ENCODE measurements around the gene TIGAR.

The TIGAR gene

DNA sequence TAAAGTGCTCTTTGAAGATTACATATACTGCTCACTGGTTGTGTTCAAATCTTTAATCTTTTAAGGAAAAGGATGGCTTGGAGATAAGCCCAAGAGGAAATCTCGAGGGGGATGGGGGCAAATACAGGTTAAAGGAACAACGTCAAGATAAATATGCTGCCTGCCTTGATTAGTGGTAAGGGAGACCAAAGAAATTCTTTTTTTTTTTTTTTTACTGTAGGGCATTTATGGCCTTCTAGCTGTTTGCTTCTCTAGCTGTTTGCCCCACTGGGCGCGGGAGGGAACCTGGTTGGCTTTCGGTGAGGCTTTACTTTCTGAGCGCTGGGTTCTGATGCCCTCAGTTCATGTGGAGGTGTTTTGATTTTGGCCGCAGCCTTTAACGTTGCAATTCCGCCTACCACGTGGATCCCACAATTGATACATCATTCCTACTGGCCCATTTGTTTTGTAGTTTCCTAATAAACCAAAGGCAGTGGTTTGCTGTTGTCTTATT is 41.8 kb upstream of the TIGAR start:
- Histone ChIP-seq H3K4me2 (ENCODE audit: low read length) (no peak overlapping the region), H3K27ac (ENCODE audit: low read depth, low read length, poor library complexity, severe bottlenecking) (no peak overlapping the region), H3K9ac (ENCODE audit: low read length) (no peak overlapping the region), H3K79me2 (ENCODE audit: insufficient read depth, low read length) (no peaks in the 10 kb centered on the region), H4K20me1 (ENCODE audit: insufficient read depth, low read length) (no peaks in the 10 kb centered on the region), H3K9me2 (ENCODE audit: low read depth, low read length) (no peaks in the 10 kb centered on the region), H3K4me1 (ENCODE audit: insufficient read depth, low read length, severe bottlenecking) (no peaks in the 10 kb centered on the region), H3K27me3 (ENCODE audit: insufficient read depth, low read length) (peaks cover 3% of the 10 kb centered on the region; the same call in 1 of the 2 replicates), H3K36me3 (ENCODE audit: insufficient read depth, low read length) (no peaks in the 10 kb centered on the region), H2AFZ (ENCODE audit: low read length) (no peak overlapping the region), H3K9me3 (ENCODE audit: low read length) (no peaks in the 10 kb centered on the region), H3K4me3 (ENCODE audit: low read depth, low read length, poor library complexity, severe bottlenecking) (no peak overlapping the region), H3F3A (ENCODE audit: insufficient read depth, low read length) (no peaks in the 10 kb centered on the region)
- no peak for TF ChIP-seq EZH2 (IDR thresholded peaks at IDR 0.05; ENCODE audit: borderline replicate concordance, low read length)
- TF ChIP-seq CTCF (IDR thresholded peaks at IDR 0.05; ENCODE audit: low read length): no peak

GRCh38 chr12:4280351-4281163 is 40.5 kb upstream of the TIGAR start:
- H3K9me2 ChIP-seq (ENCODE audit: low read depth, low read length): no peaks in the 10 kb centered on the region
- no peaks in the 10 kb centered on the region for H4K20me1 ChIP-seq (ENCODE audit: insufficient read depth, low read length)
- no peak overlapping the region for H3K9ac ChIP-seq (ENCODE audit: low read length)
- TF ChIP-seq CTCF (IDR thresholded peaks at IDR 0.05; ENCODE audit: low read length) (no peak), EZH2 (IDR thresholded peaks at IDR 0.05; ENCODE audit: borderline replicate concordance, low read length) (no peak)
- no peaks in the 10 kb centered on the region for H3K4me1 ChIP-seq (ENCODE audit: insufficient read depth, low read length, severe bottlenecking)
- H3K9me3 ChIP-seq (ENCODE audit: low read length): no peaks in the 10 kb centered on the region
- H3K27ac ChIP-seq (ENCODE audit: low read depth, low read length, poor library complexity, severe bottlenecking): no peak overlapping the region
- H2AFZ ChIP-seq (ENCODE audit: low read length): no peak overlapping the region
- H3K27me3 ChIP-seq (ENCODE audit: insufficient read depth, low read length): no peaks in the 10 kb centered on the region
- no peak overlapping the region for H3K4me2 ChIP-seq (ENCODE audit: low read length)
- no peak overlapping the region for H3K4me3 ChIP-seq (ENCODE audit: low read depth, low read length, poor library complexity, severe bottlenecking)
- no peaks in the 10 kb centered on the region for H3K36me3 ChIP-seq (ENCODE audit: insufficient read depth, low read length)
- H3K79me2 ChIP-seq (ENCODE audit: insufficient read depth, low read length): no peaks in the 10 kb centered on the region
- no peaks in the 10 kb centered on the region for H3F3A ChIP-seq (ENCODE audit: insufficient read depth, low read length)

DNA sequence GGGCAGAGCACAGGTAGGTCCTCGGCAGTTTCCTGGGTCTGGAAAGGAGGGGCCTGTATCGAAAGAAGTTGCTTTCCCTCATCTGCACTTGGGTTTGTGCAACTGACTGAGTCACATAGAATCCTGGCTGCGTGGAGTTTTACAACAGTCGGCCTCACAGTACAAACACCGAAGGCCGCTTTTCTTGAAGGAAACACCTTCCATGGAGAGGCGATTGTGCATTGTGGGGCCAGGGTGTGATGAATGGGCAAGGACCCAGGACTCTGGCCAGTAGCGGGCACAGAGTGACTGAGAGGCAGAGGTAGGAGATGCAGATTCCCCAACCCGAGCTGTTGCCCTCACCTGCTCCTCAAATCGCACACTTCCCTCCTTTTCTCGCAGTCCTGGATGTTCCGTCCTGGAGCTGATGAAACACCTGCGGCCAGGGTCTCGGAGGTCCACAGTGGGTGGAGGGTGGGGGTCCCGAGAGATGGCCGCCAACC is 39.8 kb upstream of the TIGAR start:
- H3K4me2 ChIP-seq (ENCODE audit: low read length): no peak overlapping the region
- H3K79me2 ChIP-seq (ENCODE audit: insufficient read depth, low read length): no peaks in the 10 kb centered on the region
- no peak overlapping the region for H3K27ac ChIP-seq (ENCODE audit: low read depth, low read length, poor library complexity, severe bottlenecking)
- no peaks in the 10 kb centered on the region for H3K36me3 ChIP-seq (ENCODE audit: insufficient read depth, low read length)
- TF ChIP-seq CTCF (IDR thresholded peaks at IDR 0.05; ENCODE audit: low read length): no peak
- no peak overlapping the region for H2AFZ ChIP-seq (ENCODE audit: low read length)
- no peaks in the 10 kb centered on the region for H3K9me3 ChIP-seq (ENCODE audit: low read length)
- H3K4me1 ChIP-seq (ENCODE audit: insufficient read depth, low read length, severe bottlenecking): no peaks in the 10 kb centered on the region
- H4K20me1 ChIP-seq (ENCODE audit: insufficient read depth, low read length): no peaks in the 10 kb centered on the region
- no peaks in the 10 kb centered on the region for H3K9me2 ChIP-seq (ENCODE audit: low read depth, low read length)
- H3F3A ChIP-seq (ENCODE audit: insufficient read depth, low read length): no peaks in the 10 kb centered on the region
- no peak overlapping the region for H3K9ac ChIP-seq (ENCODE audit: low read length)
- no peaks in the 10 kb centered on the region for H3K27me3 ChIP-seq (ENCODE audit: insufficient read depth, low read length)
- H3K4me3 ChIP-seq (ENCODE audit: low read depth, low read length, poor library complexity, severe bottlenecking): no peak overlapping the region

Measured in OCI-LY1 (cell line).